ENCODE measurements around the gene CD38.

Gene CD38

DNA sequence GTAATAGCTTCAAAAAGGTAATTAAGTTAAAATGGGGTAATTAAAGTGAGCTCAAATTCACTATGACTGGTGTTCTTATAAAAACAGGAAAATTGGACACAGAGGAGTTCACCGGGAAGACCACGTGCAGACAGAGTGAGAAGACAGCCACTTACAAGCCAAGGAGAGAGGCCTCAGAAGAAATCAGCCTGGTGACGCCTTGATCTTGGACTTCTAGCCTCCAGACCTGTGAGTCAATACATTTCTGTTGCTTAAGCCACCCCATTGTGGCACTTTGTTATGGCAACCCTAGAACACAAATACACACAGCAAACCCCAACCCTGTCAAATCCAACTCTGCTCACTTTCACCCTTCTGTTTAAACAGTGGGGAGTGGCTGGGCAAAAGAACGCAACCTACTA is 4.1 kb upstream of the CD38 start:
- DNase-seq (ENCODE audit: insufficient read length, low spot score) (no peak), FAIRE-seq (no peak)
- TF ChIP-seq POLR2AphosphoS5 (IDR thresholded peaks at IDR 0.05; ENCODE audit: low read depth, low read length) (no peak), SPI1 (IDR thresholded peaks at IDR 0.05; ENCODE audit: low read depth, low read length) (no peak), POU2F2 (IDR thresholded peaks at IDR 0.05; ENCODE audit: low read depth, low read length) (no peak), TAF1 (IDR thresholded peaks at IDR 0.05; ENCODE audit: low read depth, low read length) (no peak), POLR2A (IDR thresholded peaks at IDR 0.05; ENCODE audit: low read depth, low read length) (no peak), PAX5 (IDR thresholded peaks at IDR 0.05; ENCODE audit: insufficient read depth, low read length, severe bottlenecking) (no peak)

DNA sequence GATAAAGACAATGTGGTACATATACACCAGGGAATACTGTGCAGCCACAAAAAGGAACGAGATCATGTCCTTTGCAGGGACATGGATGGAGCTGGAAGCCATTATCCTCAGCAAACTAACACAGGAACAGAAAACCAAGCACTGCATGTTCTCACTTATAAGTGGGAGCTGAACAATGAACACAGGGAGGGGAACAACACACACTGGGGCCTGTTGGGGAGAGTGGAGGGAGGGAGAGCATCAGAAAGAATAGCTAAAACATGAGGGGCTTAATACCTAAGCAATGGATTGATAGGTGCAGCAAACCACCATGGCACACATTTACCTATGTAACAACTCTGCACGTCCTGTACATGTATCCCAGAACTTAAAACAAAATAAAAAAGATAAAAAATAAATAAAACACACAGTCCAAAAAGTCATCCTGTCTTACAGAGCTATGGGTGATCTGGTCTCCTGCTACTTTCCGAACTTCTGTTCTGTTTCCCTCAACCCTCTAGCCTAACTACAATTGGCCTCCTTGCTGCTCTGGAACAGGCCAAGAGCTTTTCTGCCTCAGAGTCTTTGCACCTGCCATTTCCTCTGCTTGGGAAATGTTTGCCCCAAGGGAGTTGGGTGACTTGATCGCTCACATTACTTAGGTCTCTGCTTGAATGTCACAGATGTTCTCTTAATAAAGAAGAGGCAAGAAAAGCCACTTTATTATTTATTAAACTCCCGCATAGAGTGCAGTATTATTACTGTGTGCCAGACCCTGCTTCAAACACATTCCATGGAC is 1.1 kb upstream of the CD38 start:
- DNase-seq (ENCODE audit: insufficient read length, low spot score) = no peak
- no peak for TF ChIP-seq SPI1 (IDR thresholded peaks at IDR 0.05; ENCODE audit: low read depth, low read length)
- TF ChIP-seq PAX5 (IDR thresholded peaks at IDR 0.05; ENCODE audit: insufficient read depth, low read length, severe bottlenecking) = no peak
- TF ChIP-seq POU2F2 (IDR thresholded peaks at IDR 0.05; ENCODE audit: low read depth, low read length) = no peak
- TF ChIP-seq POLR2A (IDR thresholded peaks at IDR 0.05; ENCODE audit: low read depth, low read length) = no peak
- TF ChIP-seq TAF1 (IDR thresholded peaks at IDR 0.05; ENCODE audit: low read depth, low read length) = no peak

GRCh38 chr4:15777697-15778288 is 335 bp upstream of the CD38 start:
- no peak for DNase-seq (ENCODE audit: insufficient read length, low spot score)
- TF ChIP-seq PAX5 (IDR thresholded peaks at IDR 0.05; ENCODE audit: insufficient read depth, low read length, severe bottlenecking) (no peak), SPI1 (IDR thresholded peaks at IDR 0.05; ENCODE audit: low read depth, low read length) (0 out of 2 replicates have a peak, but pooled peaks have one; percentile 7)
- FAIRE-seq = no peak

More for the DNA sequence above, 1.1 kb upstream of the CD38 start:
- peak; percentile 41 for FAIRE-seq

GRCh38 chr4:15779306-15779705 is 1.2 kb downstream of the CD38 start:
- FAIRE-seq (no peak), DNase-seq (ENCODE audit: insufficient read length, low spot score) (no peak)
- TF ChIP-seq POLR2AphosphoS5 (IDR thresholded peaks at IDR 0.05; ENCODE audit: low read depth, low read length) (no peak), TAF1 (IDR thresholded peaks at IDR 0.05; ENCODE audit: low read depth, low read length) (no peak), SPI1 (IDR thresholded peaks at IDR 0.05; ENCODE audit: low read depth, low read length) (no peak), PAX5 (IDR thresholded peaks at IDR 0.05; ENCODE audit: insufficient read depth, low read length, severe bottlenecking) (no peak), POU2F2 (IDR thresholded peaks at IDR 0.05; ENCODE audit: low read depth, low read length) (no peak), POLR2A (IDR thresholded peaks at IDR 0.05; ENCODE audit: low read depth, low read length) (no peak)

DNA sequence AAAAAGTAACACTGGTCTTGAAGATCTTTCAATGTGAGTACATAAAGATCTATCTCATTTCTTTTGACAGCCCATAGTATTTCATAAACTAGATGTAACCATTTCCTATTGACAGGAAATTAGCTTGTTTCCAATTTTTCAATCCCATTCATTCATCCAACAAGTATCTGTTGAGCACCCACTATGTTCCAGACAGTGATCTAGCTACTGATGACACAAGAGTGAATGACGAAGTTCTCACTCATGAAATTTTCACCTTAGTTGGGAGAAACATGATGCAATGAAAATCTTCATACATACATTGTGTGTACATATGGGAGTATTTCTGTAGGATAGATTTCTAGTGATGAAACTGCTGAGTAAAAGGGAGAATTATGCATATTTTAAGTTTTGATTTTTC is 1.7 kb downstream of the CD38 start:
- no peak for TF ChIP-seq POU2F2 (IDR thresholded peaks at IDR 0.05; ENCODE audit: low read depth, low read length)
- no peak for TF ChIP-seq SPI1 (IDR thresholded peaks at IDR 0.05; ENCODE audit: low read depth, low read length)
- no peak for TF ChIP-seq PAX5 (IDR thresholded peaks at IDR 0.05; ENCODE audit: insufficient read depth, low read length, severe bottlenecking)
- no peak for TF ChIP-seq POLR2AphosphoS5 (IDR thresholded peaks at IDR 0.05; ENCODE audit: low read depth, low read length)
- TF ChIP-seq TAF1 (IDR thresholded peaks at IDR 0.05; ENCODE audit: low read depth, low read length) = no peak
- no peak for TF ChIP-seq POLR2A (IDR thresholded peaks at IDR 0.05; ENCODE audit: low read depth, low read length)
- FAIRE-seq = no peak
- no peak for DNase-seq (ENCODE audit: insufficient read length, low spot score)

DNA sequence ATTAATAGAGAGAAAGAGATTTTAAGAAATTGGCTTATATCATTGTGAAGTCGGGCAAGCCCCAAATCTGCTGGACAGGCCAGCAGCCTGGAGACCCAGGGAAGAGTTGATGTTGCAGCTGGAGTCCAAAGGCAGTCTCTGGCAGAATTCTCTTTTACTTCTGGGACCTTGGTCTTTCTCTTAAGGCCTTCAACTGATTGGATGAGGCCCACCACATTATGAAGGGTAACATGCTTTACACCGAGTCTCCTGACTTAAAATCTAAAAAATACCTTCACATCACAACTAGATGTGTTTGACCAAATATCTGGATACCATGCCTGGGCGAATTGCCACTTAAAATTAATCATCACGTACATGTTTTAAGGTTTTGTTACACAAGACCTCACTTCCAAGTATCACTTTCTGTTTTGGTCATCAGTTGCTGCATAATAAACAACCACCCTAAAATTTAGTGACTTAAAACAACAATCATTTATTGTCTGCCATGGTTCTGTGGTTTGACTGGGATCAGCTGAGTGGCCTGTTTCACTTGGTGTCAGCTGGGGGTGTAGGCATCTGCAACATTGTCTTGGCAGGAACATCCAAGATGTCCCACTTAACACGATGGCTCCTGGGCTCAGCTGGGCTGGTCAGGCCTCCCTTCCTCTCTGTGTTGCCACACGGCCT is 3.4 kb downstream of the CD38 start:
- TF ChIP-seq TAF1 (IDR thresholded peaks at IDR 0.05; ENCODE audit: low read depth, low read length) (no peak), SPI1 (IDR thresholded peaks at IDR 0.05; ENCODE audit: low read depth, low read length) (0 out of 2 replicates have a peak, but pooled peaks have one; percentile 8)
- FAIRE-seq (peak; percentile 79), DNase-seq (ENCODE audit: insufficient read length, low spot score) (no peak)

- DNase-seq (ENCODE audit: insufficient read length, low spot score) = no peak
- TF ChIP-seq POLR2AphosphoS5 (IDR thresholded peaks at IDR 0.05; ENCODE audit: low read depth, low read length) (no peak), TAF1 (IDR thresholded peaks at IDR 0.05; ENCODE audit: low read depth, low read length) (no peak), POLR2A (IDR thresholded peaks at IDR 0.05; ENCODE audit: low read depth, low read length) (no peak), SPI1 (IDR thresholded peaks at IDR 0.05; ENCODE audit: low read depth, low read length) (no peak), PAX5 (IDR thresholded peaks at IDR 0.05; ENCODE audit: insufficient read depth, low read length, severe bottlenecking) (no peak), POU2F2 (IDR thresholded peaks at IDR 0.05; ENCODE audit: low read depth, low read length) (no peak)
- FAIRE-seq = no peak
These were observed 5.5 kb downstream of the CD38 start for GRCh38 chr4:15783676-15784075.

- FAIRE-seq = peak; percentile 90
- TF ChIP-seq SPI1 (IDR thresholded peaks at IDR 0.05; ENCODE audit: low read depth, low read length) (peak; percentile 98), POU2F2 (IDR thresholded peaks at IDR 0.05; ENCODE audit: low read depth, low read length) (peak; percentile 77; the same call in 1 of the 2 replicates), PAX5 (IDR thresholded peaks at IDR 0.05; ENCODE audit: insufficient read depth, low read length, severe bottlenecking) (no peak), POLR2A (IDR thresholded peaks at IDR 0.05; ENCODE audit: low read depth, low read length) (no peak), TAF1 (IDR thresholded peaks at IDR 0.05; ENCODE audit: low read depth, low read length) (no peak), POLR2AphosphoS5 (IDR thresholded peaks at IDR 0.05; ENCODE audit: low read depth, low read length) (no peak)
These were observed 7.0 kb downstream of the CD38 start for GRCh38 chr4:15784959-15785634.

DNA sequence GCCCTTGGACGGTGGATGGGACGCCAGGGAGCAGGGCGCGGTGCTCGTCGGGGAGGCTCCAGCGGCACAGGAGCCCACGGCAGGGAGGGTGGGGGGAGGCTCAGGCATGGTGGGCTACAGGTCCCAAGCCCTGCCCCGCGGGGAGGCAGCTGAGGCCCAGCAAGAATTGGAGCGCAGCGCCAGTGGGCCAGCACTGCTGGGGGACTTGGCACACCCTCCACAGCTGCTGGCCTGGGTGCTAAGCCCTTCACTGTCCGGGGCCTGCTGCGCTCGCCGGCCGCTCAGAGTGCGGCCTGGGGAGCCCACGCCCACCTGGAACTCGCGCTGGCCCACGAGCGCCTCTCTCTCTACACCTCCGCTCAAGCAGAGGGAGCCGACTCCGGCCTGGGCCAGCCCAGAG is 8.6 kb downstream of the CD38 start:
- FAIRE-seq (no peak), DNase-seq (ENCODE audit: insufficient read length, low spot score) (no peak)
- TF ChIP-seq SPI1 (IDR thresholded peaks at IDR 0.05; ENCODE audit: low read depth, low read length) (no peak), PAX5 (IDR thresholded peaks at IDR 0.05; ENCODE audit: insufficient read depth, low read length, severe bottlenecking) (no peak), TAF1 (IDR thresholded peaks at IDR 0.05; ENCODE audit: low read depth, low read length) (no peak), POLR2AphosphoS5 (IDR thresholded peaks at IDR 0.05; ENCODE audit: low read depth, low read length) (no peak), POU2F2 (IDR thresholded peaks at IDR 0.05; ENCODE audit: low read depth, low read length) (no peak), POLR2A (IDR thresholded peaks at IDR 0.05; ENCODE audit: low read depth, low read length) (no peak)

More at GRCh38 chr4:15784959-15785634, 7.0 kb downstream of the CD38 start:
- DNase-seq (ENCODE audit: insufficient read length, low spot score) = no peak

Measured in GM12891 (cell line).